Heart left ventricle (tissue), 16 donors: ENCODE measurements around the gene CNIH3. TPM values are rescaled to one million over a fixed set of nuclear protein-coding genes. Genes with fewer than 3 reads are reported as not detected.
A peak's percentile ranks its signal among the peaks of the same experiment; 100 is the strongest.

ENCODE experiments used
- ATAC-seq, 4 donors: fragments of 200-7000 bp; cut with Tn5 transposase; one replicate each; pipeline ENCODE4 v1.9.1; 2020 to 2022; ENCODE audit warnings: moderate library complexity in 4 of 4, mild to moderate bottlenecking in 3 of 4, moderate number of reproducible peaks in 1 of 4
- DNase-seq, 5 donors: peaks; one replicate each; pipeline ENCODE4 v3.0.0-alpha.2; 2020
- H3K27ac ChIP-seq, 12 donors: fragments of 200-600 bp; sonication (generic) in 4 of 12; one replicate each; pipeline versions ENCODE4 v1.5.0 to v1.8.0; 2016 to 2022; ENCODE audit warnings: mild to moderate bottlenecking in 2 of 12
- H3K27me3 ChIP-seq, 9 donors: fragments of 200-600 bp; sonication (generic) in 2 of 9; one replicate each; pipeline versions ENCODE4 v1.5.1 to v1.8.0; 2016 to 2022; ENCODE audit warnings: mild to moderate bottlenecking in 3 of 9
- H3K36me3 ChIP-seq, 9 donors: fragments of 200-600 bp; sonication (generic) in 2 of 9; one replicate each; pipeline versions ENCODE4 v1.5.0 to v1.8.0; 2018 to 2022; ENCODE audit warnings: mild to moderate bottlenecking in 2 of 9
- H3K4me1 ChIP-seq, 12 donors: fragments of 200-600 bp; sonication (generic) in 4 of 12; one replicate each; pipeline versions ENCODE4 v1.5.0 to v1.8.0; 2016 to 2022; ENCODE audit warnings: mild to moderate bottlenecking in 3 of 12
- H3K4me3 ChIP-seq, 12 donors: fragments of 200-600 bp; sonication (generic) in 4 of 12; one replicate each; pipeline versions ENCODE4 v1.5.0 to v1.8.0; 2017 to 2022; ENCODE audit warnings: mild to moderate bottlenecking in 9 of 12, moderate library complexity in 4 of 12
- H3K9me3 ChIP-seq, 12 donors: fragments of 200-600 bp; sonication (generic) in 4 of 12; one replicate each; pipeline versions ENCODE4 v1.5.0 to v1.8.0; 2016 to 2022; ENCODE audit warnings: mild to moderate bottlenecking in 1 of 12
- CTCF ChIP-seq, 12 donors: fragments of 200-600 bp; sonication (generic) in 4 of 12; IDR thresholded peaks; one replicate each; pipeline versions ENCODE4 v1.5.0 to v1.8.0; 2018 to 2022; ENCODE audit warnings: antibody characterized with exemption in 12 of 12, mild to moderate bottlenecking in 5 of 12
- POLR2A ChIP-seq, 2 donors: fragments of 450-650 bp; IDR thresholded peaks; one replicate each; pipeline ENCODE4 v1.6.1; 2017; ENCODE audit warnings: antibody characterized with exemption in 2 of 2, mild to moderate bottlenecking in 2 of 2, moderate library complexity in 2 of 2
- WGBS, 4 donors: extraction: QIAGEN DNeasy Blood & Tissue Kit in 2 of 4; methylation state at CpG; one replicate each; pipeline versions ENCODE4 v1.1.5 to v1.1.7; 2013 to 2018; 5-methylcytosine and 5-hydroxymethylcytosine counted together
- intact Hi-C, 10 donors: fragments of 100-400 bp; cut with DNase I; formaldehyde crosslinking; loops; one replicate each; pipeline versions ENCODE4 v1.11.1 to v1.14.2; 2022
- polyA plus RNA-seq, 2 donors: library from polyadenylated mRNA; stranded (reverse); fragments of 200-250 nt; gene quantifications; one replicate each; pipeline ENCODE4 v1.2.3, GENCODE V29; 2013
- total RNA-seq, 9 donors: library from RNA; depleted of rRNA in 2 of 9; stranded (reverse); fragments of >200 nt in 2 of 9; fragmentation: NEBNext Ultra II Directional in 3 of 9; extraction: Animal tissue kit (Norgen Biotek cat#: 25700) in 3 of 9; gene quantifications; one replicate each; pipeline versions ENCODE4 v1.1.0 to v1.2.4, GENCODE V29; 2016 to 2023
- donor health status: ischemic (EF 13 %, LVEDD 7.1; RV severe dilation, severe dysfunction).
- donor health status: healthy with polysubstance abuse.
- donor health status: DM: no; HTN: yes; CAD: no.
- donor health status: DM: no; HTN: no; CAD: no.
- donor health status: ischemic (EF 25% LVEDD 6.9; RV normal size, moderate dysfunction).
- donor health status: ischemic (EF 25% LVEDD 5.7; RV mildly dilated, moderate dysfunction).
- donor health status: healthy.
- donor health status: DM: yes; HTN: yes; CAD: no.
- donor health status: ischemic (EF 35%, LVEDD 5.7; RV mildly dilated, moderate dysfunction).
- donor health status: nonischemic (EF 11% LVEDD 7.7; RV severe dilation, severe dysfunction).
- donor health status: DM: yes; HTN: yes; CAD: no.
- donor health status: PGD.
- donor health status: ischemic (EF 29% LVEDD 5.4; RV normal size, mild dysfunction).
- donor health status: nonischemic (EF 23%, LVEDD 6.1; RV moderate dilation, normal function).

CNIH3 gene
- total and polyA plus RNA-seq, 11 donors: 0.34 to 2.6 (median 0.62) TPM; not detected in 2

GRCh38 chr1:224724566-224724965, 108.4 kb downstream of the CNIH3 start:
- H3K36me3 ChIP-seq: no peaks in the 10 kb centered on the region
- no peaks in the 10 kb centered on the region for H3K9me3 ChIP-seq
- H3K4me1 ChIP-seq: peaks cover 0 to 6% (median 0%) of the 10 kb centered on the region in 12 donors
- peaks cover 0 to 12% (median 0%) of the 10 kb centered on the region in 9 donors for H3K27me3 ChIP-seq
- H3K4me3 ChIP-seq: no peak overlapping the region
- ATAC-seq: no peak
- TF ChIP-seq POLR2A (IDR thresholded peaks at IDR 0.05) (no peak), CTCF (IDR thresholded peaks at IDR 0.05) (no peak)
- no peak overlapping the region for H3K27ac ChIP-seq
- intact Hi-C loops: no loop called here
- no peak for DNase-seq
- 84 to 97% (median 95%) methylated on average over 2 of the region's 2 CpGs for WGBS, 4 donors

GRCh38 chr1:224726441-224727182, 110.5 kb downstream of the CNIH3 start:
- Histone ChIP-seq H3K27ac (peak overlapping the region in 1 of 12 donors; percentile 28), H3K4me3 (no peak overlapping the region), H3K27me3 (no peaks in the 10 kb centered on the region), H3K4me1 (peaks cover 0 to 6% (median 0%) of the 10 kb centered on the region in 12 donors), H3K9me3 (no peaks in the 10 kb centered on the region), H3K36me3 (no peaks in the 10 kb centered on the region)
- WGBS, 4 donors: 86 to 90% (median 86%) methylated on average over 10 of the region's 10 CpGs
- intact Hi-C loops: no loop called here
- DNase-seq: no peak
- TF ChIP-seq CTCF (IDR thresholded peaks at IDR 0.05) (no peak), POLR2A (IDR thresholded peaks at IDR 0.05) (no peak)
- peak; percentile 40 to 80 (median 68) for ATAC-seq

DNA sequence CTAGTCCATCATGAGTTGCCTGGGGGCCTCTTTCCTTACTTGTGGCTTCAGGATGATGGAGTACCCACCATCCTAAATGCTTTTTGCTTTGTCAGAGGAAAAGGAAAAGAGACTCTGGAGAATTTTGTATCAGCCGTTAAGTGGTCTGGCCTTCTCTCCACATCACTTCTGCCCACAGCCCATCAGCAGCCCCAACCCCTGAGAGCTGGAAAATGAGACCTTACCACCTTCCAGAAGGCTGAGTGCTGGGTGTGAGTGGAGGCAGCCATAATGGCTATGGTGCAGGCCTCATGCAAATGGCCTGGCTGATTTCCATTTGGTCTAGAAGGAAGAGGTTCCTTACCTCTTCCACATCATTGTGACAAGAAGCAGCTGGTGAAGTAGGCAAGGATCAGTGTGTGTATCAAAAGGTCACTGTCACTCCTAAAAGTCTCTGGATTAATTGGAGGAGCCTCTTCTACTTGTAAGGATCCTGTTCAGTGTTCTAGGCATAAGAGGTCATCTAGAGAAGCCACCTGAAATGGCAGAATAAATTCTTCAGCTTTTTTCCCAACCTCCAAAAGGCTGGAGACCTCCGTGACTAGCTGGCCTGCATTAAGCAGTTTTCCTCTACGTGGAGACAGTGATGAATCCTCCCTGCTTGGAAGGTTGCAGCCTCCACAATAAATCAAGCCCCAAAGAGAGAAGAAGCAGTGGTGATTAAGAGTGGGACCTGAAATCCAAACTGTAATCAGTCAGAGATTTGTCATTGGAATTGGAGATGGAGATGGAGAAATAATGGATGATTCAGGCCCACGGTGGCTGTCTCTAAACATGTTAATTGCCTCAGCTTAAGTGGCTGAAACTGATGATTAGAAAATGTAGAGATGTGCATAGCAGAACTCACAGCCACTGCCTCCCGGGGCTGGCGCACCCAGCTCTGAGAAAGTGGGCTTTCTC, 111.5 kb downstream of the CNIH3 start:
- Histone ChIP-seq H3K4me3 (no peak overlapping the region), H3K9me3 (no peaks in the 10 kb centered on the region), H3K27me3 (no peaks in the 10 kb centered on the region), H3K27ac (no peak overlapping the region), H3K4me1 (peaks cover 0 to 9% (median 0%) of the 10 kb centered on the region in 12 donors), H3K36me3 (no peaks in the 10 kb centered on the region)
- intact Hi-C loops: no loop called here
- ATAC-seq (no peak), DNase-seq (no peak)
- TF ChIP-seq CTCF (IDR thresholded peaks at IDR 0.05) (no peak), POLR2A (IDR thresholded peaks at IDR 0.05) (no peak)
- WGBS, 4 donors: 81 to 84% (median 83%) methylated on average over 6 of the region's 6 CpGs

GRCh38 chr1:224730540-224730939, 114.4 kb downstream of the CNIH3 start:
- 77 to 94% (median 86%) methylated on average over 1 of the region's 1 CpG for WGBS, 4 donors
- Histone ChIP-seq H3K27ac (no peak overlapping the region), H3K27me3 (no peaks in the 10 kb centered on the region), H3K36me3 (no peaks in the 10 kb centered on the region), H3K9me3 (no peaks in the 10 kb centered on the region), H3K4me1 (peaks cover 0 to 24% (median 11%) of the 10 kb centered on the region in 12 donors), H3K4me3 (no peak overlapping the region)
- no peak for DNase-seq
- TF ChIP-seq CTCF (IDR thresholded peaks at IDR 0.05) (no peak), POLR2A (IDR thresholded peaks at IDR 0.05) (no peak)
- ATAC-seq: no peak
- intact Hi-C loops: loop anchor here in 1 of 10 donors (10.0 kb wide), 1 partner anchor 216 kb away; no protein-coding TSS in a partner anchor
